IMR-90 (cell line): Measurements from ENCODE around the gene KIF18A. TPM values are rescaled to one million over a fixed set of nuclear protein-coding genes. Genes with fewer than 3 reads are reported as not detected.

Experiments
- ATAC-seq: fragments of 200-7000 bp; cut with Tn5 transposase; 2 replicates; pipeline ENCODE4 v1.9.1; 2020; ENCODE audit warnings: low read depth, mild to moderate bottlenecking, moderate library complexity
- BruUV-seq: library from RNA; stranded (reverse); fragments of 400-500 nt; replicated peaks from 2 replicates; lab custom pipeline; 2021; lab: Mats Ljungman, UMichigan
- CTCF ChIA-PET: fragments of 300-600 bp; formaldehyde crosslinking; extraction: SDS; loops from one replicate; lab custom pipeline; 2021; ENCODE audit warnings: antibody characterized with exemption; lab: Yijun Ruan, JAX
- POLR2A ChIA-PET: fragments of 300-600 bp; sonication (Branson Sonifier 250); formaldehyde crosslinking; loops from one replicate; lab custom pipeline; 2022; ENCODE audit warnings: antibody characterized with exemption; ENCODE audit not compliant: unreplicated experiment; lab: Charles Lee
- DNase-seq: peaks from one replicate; pipeline ENCODE4 v3.0.0; 2013
- H2AFZ ChIP-seq: replicated peaks from 2 replicates; pipeline ENCODE3; 2013; ENCODE audit warnings: low read length, mild to moderate bottlenecking; ENCODE audit not compliant: poor library complexity
- H2AK5ac ChIP-seq: 2 replicates; pipeline ENCODE4 v1.6.1; 2013; ENCODE audit warnings: low read depth, low read length, inconsistent platforms
- H2AK9ac ChIP-seq: replicated peaks from 2 replicates; pipeline ENCODE3; 2013; ENCODE audit warnings: mild to moderate bottlenecking, low read depth, low read length, moderate library complexity; ENCODE audit not compliant: poor library complexity
- H2BK120ac ChIP-seq: 2 replicates; pipeline ENCODE4 v1.6.1; 2013; ENCODE audit warnings: low read depth, low read length, inconsistent platforms
- H2BK15ac ChIP-seq: 3 replicates; pipeline ENCODE4 v1.6.1; 2013; ENCODE audit warnings: low read depth, low read length, inconsistent platforms
- H2BK20ac ChIP-seq: 2 replicates; pipeline ENCODE4 v1.6.1; 2013; ENCODE audit warnings: low read depth, mild to moderate bottlenecking, inconsistent platforms, low read length, moderate library complexity
- H2BK5ac ChIP-seq: 2 replicates; pipeline ENCODE4 v1.6.1; 2013; ENCODE audit warnings: mild to moderate bottlenecking, low read depth, low read length, inconsistent platforms; ENCODE audit not compliant: poor library complexity, severe bottlenecking
- H3K14ac ChIP-seq: replicated peaks from 2 replicates; pipeline ENCODE4 v1.6.1; 2013; ENCODE audit warnings: low read depth, low read length, inconsistent platforms
- H3K18ac ChIP-seq: 2 replicates; pipeline ENCODE4 v1.6.1; 2013; ENCODE audit warnings: low read depth, low read length, control low read depth
- H3K23ac ChIP-seq: 2 replicates; pipeline ENCODE4 v1.6.1; 2013; ENCODE audit warnings: low read depth, low read length, inconsistent platforms
- H3K27ac ChIP-seq: 2 replicates; pipeline ENCODE4 v1.5.1; 2013; ENCODE audit warnings: mild to moderate bottlenecking, control low read depth, low read length; ENCODE audit not compliant: insufficient read depth
- H3K27me3 ChIP-seq: 2 replicates; pipeline ENCODE4 v1.6.1; 2013; ENCODE audit warnings: low read length; ENCODE audit not compliant: control insufficient read depth, insufficient read depth
- H3K36me3 ChIP-seq: 2 replicates; pipeline ENCODE4 v1.6.1; 2013; ENCODE audit warnings: low read length, mixed read lengths; ENCODE audit not compliant: control insufficient read depth, insufficient read depth
- H3K4ac ChIP-seq: 2 replicates; pipeline ENCODE4 v1.6.1; 2013; ENCODE audit warnings: low read depth, low read length, inconsistent platforms
- H3K4me1 ChIP-seq: 2 replicates; pipeline ENCODE4 v1.6.1; 2013; ENCODE audit warnings: low read length, mixed read lengths; ENCODE audit not compliant: control insufficient read depth, insufficient read depth
- H3K4me2 ChIP-seq: 2 replicates; pipeline ENCODE4 v1.6.1; 2013; ENCODE audit warnings: low read depth, mild to moderate bottlenecking, control low read depth, low read length, moderate library complexity
- H3K4me3 ChIP-seq: 2 replicates; pipeline ENCODE4 v1.5.1; 2013; ENCODE audit warnings: low read depth, mild to moderate bottlenecking, control low read depth, low read length, moderate library complexity; ENCODE audit not compliant: insufficient read depth
- H3K56ac ChIP-seq: 2 replicates; pipeline ENCODE4 v1.6.1; 2013; ENCODE audit warnings: low read length, inconsistent platforms; ENCODE audit not compliant: insufficient read depth; ENCODE audit errors: extremely low read depth
- H3K79me1 ChIP-seq, 2 experiments: 2 replicates each; pipeline ENCODE4 v1.6.1; 2013; ENCODE audit warnings: low read length in 2 of 2, inconsistent platforms in 1 of 2, low read depth in 1 of 2
- H3K9ac ChIP-seq: 2 replicates; pipeline ENCODE4 v1.6.1; 2013; ENCODE audit warnings: low read depth, low read length, control low read depth
- H3K9me1 ChIP-seq: 2 replicates; pipeline ENCODE4 v1.6.1; 2013; ENCODE audit warnings: low read length, inconsistent platforms; ENCODE audit not compliant: insufficient read depth
- H3K9me3 ChIP-seq: 2 replicates; pipeline ENCODE4 v1.6.1; 2013; ENCODE audit warnings: low read length; ENCODE audit not compliant: control insufficient read depth, insufficient read depth
- H4K20me1 ChIP-seq: 2 replicates; pipeline ENCODE4 v1.6.1; 2013; ENCODE audit warnings: low read length, inconsistent platforms; ENCODE audit not compliant: insufficient read depth
- H4K5ac ChIP-seq: 2 replicates; pipeline ENCODE4 v1.6.1; 2013; ENCODE audit warnings: mild to moderate bottlenecking, low read depth, low read length, control low read depth
- H4K8ac ChIP-seq, 2 experiments: 2 replicates each; pipeline ENCODE4 v1.6.1; 2013; ENCODE audit warnings: low read depth in 2 of 2, low read length in 2 of 2, control low read depth in 1 of 2, inconsistent platforms in 1 of 2
- H4K91ac ChIP-seq: 2 replicates; pipeline ENCODE4 v1.6.1; 2013; ENCODE audit warnings: low read depth, low read length, inconsistent platforms; ENCODE audit not compliant: insufficient read depth
- FOS ChIP-seq: fragments of 150-350 bp; IDR thresholded peaks from 2 replicates; pipeline ENCODE4 v1.6.1; 2016; ENCODE audit warnings: low read depth, low read length
- MAZ ChIP-seq: IDR thresholded peaks from 2 replicates; pipeline ENCODE4 v1.6.1; 2012; ENCODE audit warnings: low read depth, mild to moderate bottlenecking, low read length, improper control_type of control experiment, moderate library complexity, borderline replicate concordance
- POLR2A ChIP-seq: IDR thresholded peaks from 2 replicates; pipeline ENCODE4 v1.6.1; 2012; ENCODE audit warnings: mild to moderate bottlenecking, low read depth, low read length
- RAD21 ChIP-seq: IDR thresholded peaks from 2 replicates; pipeline ENCODE4 v1.6.1; 2012; ENCODE audit warnings: low read length, improper control_type of control experiment
- USF2 ChIP-seq: fragments of 150-350 bp; IDR thresholded peaks from 2 replicates; pipeline ENCODE4 v1.6.1; 2017; ENCODE audit warnings: mild to moderate bottlenecking, antibody characterized with exemption, low read length, low read depth
- WGBS, 2 experiments: methylation state at CpG; one replicate each; pipeline versions ENCODE4 v1.1.5 to v1.1.7; 2013; ENCODE audit warnings: missing lambda C conversion rate in 2 of 2; ENCODE audit not compliant: insufficient read length in 1 of 2; ENCODE audit errors: extremely low coverage in 2 of 2; 5-methylcytosine and 5-hydroxymethylcytosine counted together
- dilution Hi-C: fragments of 300-500 bp; cut with HindIII; formaldehyde crosslinking; loops from one replicate; pipeline ENCODE4 v1.14.3; 2018; ENCODE audit warnings: low sequenced_read_pairs; ENCODE audit not compliant: unreplicated experiment
- in situ Hi-C: fragments of 300-500 bp; cut with MboI; formaldehyde crosslinking; loops from 3 replicates; pipeline ENCODE4 v1.14.3; 2019; ENCODE audit warnings: low sequenced_read_pairs, inconsistent platforms, mixed read lengths
- intact Hi-C: fragments of 100-400 bp; cut with micrococcal nuclease; formaldehyde crosslinking; loops from 2 replicates; pipeline ENCODE4 v1.10.0; 2022
- polyA plus RNA-seq, 3 experiments: library from polyadenylated mRNA; depleted of rRNA; stranded (reverse); fragments of >200 nt; gene quantifications; 2 replicates each; pipeline ENCODE4 v1.2.3, GENCODE V29; 2012; ENCODE audit warnings: low replicate concordance in 1 of 3
- total RNA-seq: library from RNA; depleted of rRNA; stranded (reverse); fragments of >200 nt; gene quantifications from 2 replicates; pipeline ENCODE4 v1.2.3, GENCODE V29; 2012

KIF18A gene
- total and polyA plus RNA-seq, 2 of the 4 experiments (the other 2 are of a cell fraction): 8.9 to 24.4 TPM

GRCh38 chr11:28043930-28044709 is 63.8 kb downstream of the KIF18A start:
- BruUV-seq: no TSS peak
- Histone ChIP-seq H4K8ac (no peak overlapping the region; a peak in 2 of 4 replicates), H3K18ac (no peak overlapping the region), H4K20me1 (no peaks in the 10 kb centered on the region), H4K5ac (no peak overlapping the region; the same call in 1 of the 2 replicates), H3K4ac (no peak overlapping the region; the same call in 1 of the 2 replicates), H3K4me1 (peaks cover 2% of the 10 kb centered on the region), H2BK5ac (no peak overlapping the region), H3K79me1 (peaks cover 11 to 16% of the 10 kb centered on the region in 2 experiments), H3K27me3 (no peaks in the 10 kb centered on the region), H3K4me2 (peak overlapping the region; percentile 54; the same call in 1 of the 2 replicates), H2BK20ac (0 out of 2 replicates have a peak overlapping the region, but pooled peaks have one; percentile 50), H4K91ac (no peak overlapping the region), H3K9me3 (no peaks in the 10 kb centered on the region), H3K14ac (no peak overlapping the region), H2BK15ac (no peak overlapping the region), H2AK9ac (no peak overlapping the region), H3K9ac (no peak overlapping the region), H3K4me3 (no peak overlapping the region), H3K36me3 (no peaks in the 10 kb centered on the region), H2AK5ac (no peak overlapping the region), H2AFZ (no peak overlapping the region), H3K27ac (no peak overlapping the region), H3K9me1 (no peaks in the 10 kb centered on the region), H3K56ac (no peak overlapping the region), H2BK120ac (peak overlapping the region; percentile 36; the same call in 1 of the 2 replicates), H3K23ac (no peak overlapping the region)
- no peak for TF ChIP-seq POLR2A
- TF ChIP-seq MAZ: no peak
- TF ChIP-seq FOS: no peak
- TF ChIP-seq USF2: no peak
- no peak for TF ChIP-seq RAD21
- in situ Hi-C loops: no loop called here
- dilution Hi-C loops: no loop called here
- DNase-seq: peak; percentile 8
- POLR2A ChIA-PET: no interaction called here
- CTCF ChIA-PET: no interaction called here
- WGBS, 2 experiments: no CpG with 5 or more reads among the region's 3 CpGs
- no peak for ATAC-seq
- intact Hi-C loops: no loop called here
